ENCODE results near the gene CACNA1I.

CACNA1I gene

GRCh38 chr22:39569066-39569465 is 1.5 kb upstream of the CACNA1I start:
- DNase-seq, result no peak

DNA sequence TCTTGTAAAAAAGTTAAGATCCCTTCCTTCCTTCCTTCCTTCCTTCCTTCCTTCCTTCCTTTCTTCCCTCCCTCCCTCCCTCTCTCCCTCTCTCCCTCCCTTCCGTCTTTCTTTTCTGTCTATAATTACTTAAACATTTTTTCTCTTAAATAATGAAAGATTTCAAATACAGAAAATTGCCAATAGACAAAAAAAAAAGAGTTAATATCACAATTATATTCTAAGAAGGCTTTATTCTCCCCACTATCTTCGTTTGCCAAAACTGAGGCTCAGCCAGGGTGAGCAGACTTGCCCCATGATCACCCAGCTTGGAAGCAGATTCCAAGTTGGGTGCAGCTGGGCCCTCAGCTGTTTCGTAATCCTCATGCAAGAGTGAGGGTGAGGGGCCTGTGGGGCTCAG is 327 bp upstream of the CACNA1I start:
- DNase-seq, result no peak

- no peak for DNase-seq
These were observed 985 bp downstream of the CACNA1I start for GRCh38 chr22:39571538-39571937.

DNA sequence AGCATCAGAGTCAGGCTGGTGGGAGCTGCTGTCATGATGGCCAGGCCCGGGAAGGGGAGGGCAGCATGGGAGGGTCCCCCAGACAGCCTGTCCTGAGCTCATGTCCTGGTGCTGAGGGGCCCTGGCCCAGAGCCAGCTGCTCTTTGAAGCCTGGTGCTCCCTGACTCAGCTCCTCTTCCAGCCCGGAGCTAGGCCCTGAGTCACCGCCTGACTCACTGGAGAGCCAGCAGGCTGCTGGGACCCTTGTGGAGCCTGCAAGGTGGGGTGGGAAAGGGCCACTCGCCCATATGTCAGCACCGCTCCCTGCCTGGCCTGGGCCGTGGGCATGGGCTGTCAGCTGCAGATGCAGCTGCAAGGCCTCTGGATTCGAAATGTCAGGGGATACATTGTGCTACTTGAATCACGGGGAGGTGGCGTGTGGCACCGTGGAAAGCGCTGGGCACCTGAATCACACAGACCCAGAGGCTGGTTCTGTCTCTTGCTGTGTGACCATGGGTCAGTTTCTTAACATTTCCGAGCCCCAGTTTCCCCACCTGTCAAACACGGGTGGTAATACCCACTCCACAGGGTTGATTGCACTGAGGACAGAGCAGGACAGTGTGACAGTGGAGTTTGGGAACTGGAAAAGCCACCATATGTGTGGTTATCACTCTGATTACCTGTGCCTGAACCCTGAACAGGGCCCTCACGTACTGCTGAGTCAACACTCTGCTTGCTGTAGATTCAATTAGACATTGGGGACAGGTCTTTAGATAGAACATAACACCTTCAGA is 4.4 kb downstream of the CACNA1I start:
- peak; percentile 56 to 69 for DNase-seq

- DNase-seq, result no peak
These were observed 4.9 kb downstream of the CACNA1I start for GRCh38 chr22:39575552-39575825.

- no peak for DNase-seq
These were observed 5.5 kb downstream of the CACNA1I start for GRCh38 chr22:39576027-39576426.

GRCh38 chr22:39577366-39577765 is 6.8 kb downstream of the CACNA1I start:
- DNase-seq, result no peak

DNA sequence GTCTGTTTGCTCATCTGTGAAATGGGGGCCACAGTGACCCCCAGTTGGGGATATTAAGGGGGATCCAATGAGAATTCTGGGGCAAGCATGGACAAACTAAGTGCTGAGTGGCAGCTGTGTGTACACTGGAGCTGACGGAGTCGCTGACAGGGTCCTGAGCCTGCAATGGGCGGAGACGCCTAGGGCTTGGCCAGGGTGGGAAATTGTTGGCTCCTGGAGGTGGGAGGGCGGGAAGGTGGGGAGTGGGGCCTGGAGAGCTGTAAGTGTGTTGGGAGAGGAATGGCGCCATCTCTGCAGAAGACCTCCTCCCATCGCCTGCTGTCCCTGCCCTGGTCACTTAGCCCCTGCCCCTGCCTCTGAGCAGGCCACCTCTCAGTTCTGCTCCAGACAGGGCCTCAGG is 7.3 kb downstream of the CACNA1I start:
- DNase-seq, result no peak

- no peak for DNase-seq
These were observed 9.5 kb downstream of the CACNA1I start for GRCh38 chr22:39580006-39580441.

DNA sequence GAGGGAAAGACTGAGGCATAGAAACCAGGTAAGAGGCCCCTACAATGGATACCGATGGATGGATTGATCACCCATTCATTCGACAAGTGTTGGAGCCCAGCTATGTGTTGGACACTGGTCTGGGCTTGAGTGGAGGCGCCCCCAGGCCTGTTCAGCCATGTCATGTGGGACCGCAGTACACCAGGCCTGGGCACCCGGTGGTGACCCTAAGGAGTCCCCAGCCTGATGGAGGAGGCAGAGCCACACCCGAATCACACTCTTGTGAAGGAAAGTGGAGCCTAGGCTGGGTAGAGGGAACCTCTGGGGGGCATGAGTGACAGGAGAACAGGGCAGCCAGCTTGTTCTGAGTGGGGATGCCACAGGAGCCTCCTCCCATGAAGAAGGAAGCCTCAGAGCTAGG is 10.2 kb downstream of the CACNA1I start:
- DNase-seq, result no peak

- DNase-seq, result no peak
These were observed 10.8 kb downstream of the CACNA1I start for GRCh38 chr22:39581303-39581702.

- DNase-seq, result no peak
These were observed 12.6 kb downstream of the CACNA1I start for GRCh38 chr22:39583066-39583667.

DNA sequence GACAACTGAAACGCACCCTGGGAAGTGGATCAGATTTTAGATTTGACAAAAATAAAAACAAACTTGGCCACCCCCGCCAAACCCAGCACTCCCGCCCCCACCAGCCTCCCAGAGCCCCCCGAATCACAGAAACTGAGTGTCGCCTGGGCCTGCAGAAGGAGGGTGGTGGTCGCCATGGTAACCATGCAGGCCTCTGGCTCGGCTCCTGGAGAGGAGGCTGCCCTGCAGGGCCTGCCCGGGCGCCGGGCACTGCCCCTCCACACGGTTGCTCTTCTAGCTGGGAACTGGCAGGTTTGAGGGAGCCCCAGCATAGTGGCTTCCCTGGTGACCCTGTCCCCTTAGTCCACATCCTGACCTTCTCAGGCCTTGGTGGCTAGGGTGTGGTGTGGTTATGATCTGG is 19.3 kb downstream of the CACNA1I start:
- no peak for DNase-seq

DNA sequence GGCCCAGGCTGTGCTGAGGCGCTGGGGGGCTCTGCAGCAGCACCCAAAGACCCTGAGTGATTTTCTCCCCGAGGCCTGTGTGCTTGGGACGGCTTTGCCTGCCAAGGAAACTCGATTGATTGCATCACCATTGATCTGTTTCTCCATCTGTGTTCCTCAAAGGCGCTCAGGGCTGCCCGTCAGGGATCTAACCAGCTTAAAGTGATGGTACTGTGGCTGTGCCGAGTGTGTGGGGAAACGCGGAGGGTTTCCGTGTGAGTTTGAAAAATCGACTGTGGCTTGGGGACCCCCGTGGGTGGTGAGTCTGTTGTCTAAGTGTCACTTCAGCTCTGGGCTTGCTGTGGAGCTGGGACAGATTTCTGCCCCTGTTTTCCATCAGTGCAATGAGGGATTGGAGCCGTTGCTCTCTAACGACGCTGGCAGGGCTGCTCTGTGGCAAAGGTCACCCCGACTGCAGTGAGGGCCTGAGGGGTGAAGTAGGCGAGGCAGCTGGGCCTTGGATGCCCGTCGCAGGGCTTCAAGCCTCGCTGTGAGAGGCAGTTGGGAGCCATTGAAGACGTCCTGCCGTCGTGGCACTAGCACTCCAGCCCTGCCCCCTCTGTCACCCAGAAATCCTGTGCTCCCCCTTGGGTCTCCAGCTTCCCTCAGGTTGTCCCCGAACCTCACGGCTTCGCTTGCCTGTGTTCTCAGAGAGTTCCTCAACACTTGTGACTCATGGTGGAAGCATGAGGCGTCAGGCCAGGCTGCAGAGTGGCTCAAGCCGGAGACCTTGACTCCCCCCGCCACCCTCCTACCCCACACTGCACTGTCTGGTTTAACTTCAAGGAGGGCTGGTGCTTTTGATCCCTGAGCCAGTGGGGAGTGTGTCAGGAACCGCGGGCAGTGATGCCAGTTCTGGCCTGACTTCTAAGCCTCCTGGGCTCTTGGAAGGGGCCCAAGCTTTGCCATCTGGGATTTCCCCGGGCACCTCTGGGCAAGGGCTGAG is 21.8 kb downstream of the CACNA1I start:
- no peak for DNase-seq

GRCh38 chr22:39593066-39593930 is 22.7 kb downstream of the CACNA1I start:
- DNase-seq, result no peak

GRCh38 chr22:39593931-39594285 is 23.4 kb downstream of the CACNA1I start:
- no peak for DNase-seq

- no peak for DNase-seq
These were observed 23.9 kb downstream of the CACNA1I start for GRCh38 chr22:39594411-39594810.

- no peak for DNase-seq
These were observed 25.1 kb downstream of the CACNA1I start for GRCh38 chr22:39595622-39596172.

- DNase-seq, result no peak
These were observed 26.0 kb downstream of the CACNA1I start for GRCh38 chr22:39596601-39597000.

- no peak for DNase-seq
These were observed 26.8 kb downstream of the CACNA1I start for GRCh38 chr22:39597236-39597869.

GRCh38 chr22:39598017-39598965 is 27.7 kb downstream of the CACNA1I start:
- no peak for DNase-seq
